ENCODE results near the gene TRAK1. TPM values are rescaled to one million over a fixed set of nuclear protein-coding genes. Genes with fewer than 3 reads are reported as not detected.

Gene TRAK1
- total and polyA plus RNA-seq, 2 of the 4 experiments (the other 2 are of a cell fraction): 25.6 to 28.1 TPM

DNA sequence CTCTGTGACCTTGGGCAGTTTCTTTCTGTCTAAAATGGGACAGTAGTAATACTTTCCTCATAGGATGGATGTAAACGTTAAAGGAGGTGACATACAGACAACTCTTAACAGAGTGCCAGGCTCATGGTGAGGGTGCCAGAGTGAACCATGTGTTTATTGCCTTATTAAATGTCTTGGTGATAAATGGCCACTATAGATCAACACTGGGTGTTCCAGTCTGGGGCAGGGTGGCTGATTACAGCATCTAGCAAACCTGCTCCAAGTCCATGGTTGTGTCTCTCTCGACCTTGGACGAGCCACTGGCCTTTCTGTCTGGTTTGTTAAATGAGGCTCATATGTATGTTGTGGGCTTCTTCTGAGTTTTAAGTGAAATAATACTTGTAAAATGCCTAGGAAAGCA lies 75.1 kb downstream of the TRAK1 start:
- DNase-seq (no peak), ATAC-seq (ENCODE audit: low read depth) (no peak)
- Histone ChIP-seq H3K4me2 (ENCODE audit: low read depth, low read length) (no peak overlapping the region), H4K8ac (ENCODE audit: low read depth in 2 of 2, low read length in 2 of 2) (no peak overlapping the region), H4K20me1 (ENCODE audit: insufficient read depth, low read length) (no peaks in the 10 kb centered on the region; the same call in none of the 2 replicates), H3K79me1 (ENCODE audit: low read depth in 1 of 2, low read length in 2 of 2) (peaks cover 17 to 33% of the 10 kb centered on the region in 2 experiments; a peak in 3 of 4 replicates), H3K9me3 (ENCODE audit: control insufficient read depth, insufficient read depth, low read length) (no peaks in the 10 kb centered on the region), H3K27me3 (ENCODE audit: control insufficient read depth, insufficient read depth, low read length) (no peaks in the 10 kb centered on the region), H3K27ac (ENCODE audit: insufficient read depth, low read length) (no peak overlapping the region), H3K4me1 (ENCODE audit: control insufficient read depth, insufficient read depth, low read length) (no peaks in the 10 kb centered on the region), H3K23ac (ENCODE audit: low read depth, low read length) (no peak overlapping the region), H3K9ac (ENCODE audit: low read depth, low read length) (no peak overlapping the region), H2BK20ac (ENCODE audit: low read depth, low read length) (no peak overlapping the region), H4K91ac (ENCODE audit: insufficient read depth, low read depth, low read length) (no peak overlapping the region), H2BK120ac (ENCODE audit: low read depth, low read length) (no peak overlapping the region), H3K56ac (ENCODE audit: extremely low read depth, insufficient read depth, low read length) (no peak overlapping the region), H3K14ac (replicated peaks; ENCODE audit: low read depth, low read length) (no peak overlapping the region), H3K9me1 (ENCODE audit: insufficient read depth, low read length) (peaks cover 9% of the 10 kb centered on the region; the same call in 1 of the 2 replicates), H3K4ac (ENCODE audit: low read depth, low read length) (no peak overlapping the region), H2AK5ac (ENCODE audit: low read depth, low read length) (no peak overlapping the region), H3K18ac (ENCODE audit: low read depth, low read length) (no peak overlapping the region), H3K36me3 (ENCODE audit: control insufficient read depth, insufficient read depth, low read length) (no peaks in the 10 kb centered on the region), H3K4me3 (ENCODE audit: insufficient read depth, low read depth, low read length) (no peak overlapping the region), H2BK5ac (ENCODE audit: low read depth, low read length, poor library complexity, severe bottlenecking) (no peak overlapping the region), H2AK9ac (replicated peaks; ENCODE audit: low read depth, low read length, poor library complexity) (no peak overlapping the region), H2AFZ (replicated peaks; ENCODE audit: low read length, poor library complexity) (no peak overlapping the region), H2BK15ac (ENCODE audit: low read depth, low read length) (no peak overlapping the region), H4K5ac (ENCODE audit: low read depth, low read length) (no peak overlapping the region)
- POLR2A ChIA-PET (ENCODE audit: unreplicated experiment): no interaction called here
- in situ Hi-C loops (cut with MboI; ENCODE audit: low sequenced_read_pairs) (no loop called here), dilution Hi-C loops (cut with HindIII; ENCODE audit: low sequenced_read_pairs, unreplicated experiment) (no loop called here), intact Hi-C loops (cut with micrococcal nuclease) (no loop called here)
- WGBS, 2 experiments (ENCODE audit: extremely low coverage in 2 of 2, insufficient read length in 1 of 2): no CpG with 5 or more reads among the region's 3 CpGs
- CTCF ChIA-PET: no interaction called here
- no TSS peak for BruUV-seq (replicated peaks)
- TF ChIP-seq RCOR1 (IDR thresholded peaks at IDR 0.05; ENCODE audit: insufficient replicate concordance, low read length) (no peak), NFE2L2 (IDR thresholded peaks at IDR 0.05; ENCODE audit: low read depth, low read length) (no peak)
- TF ChIP-seq, protein P1, sequence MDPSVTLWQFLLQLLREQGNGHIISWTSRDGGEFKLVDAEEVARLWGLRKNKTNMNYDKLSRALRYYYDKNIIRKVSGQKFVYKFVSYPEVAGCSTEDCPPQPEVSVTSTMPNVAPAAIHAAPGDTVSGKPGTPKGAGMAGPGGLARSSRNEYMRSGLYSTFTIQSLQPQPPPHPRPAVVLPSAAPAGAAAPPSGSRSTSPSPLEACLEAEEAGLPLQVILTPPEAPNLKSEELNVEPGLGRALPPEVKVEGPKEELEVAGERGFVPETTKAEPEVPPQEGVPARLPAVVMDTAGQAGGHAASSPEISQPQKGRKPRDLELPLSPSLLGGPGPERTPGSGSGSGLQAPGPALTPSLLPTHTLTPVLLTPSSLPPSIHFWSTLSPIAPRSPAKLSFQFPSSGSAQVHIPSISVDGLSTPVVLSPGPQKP (IDR thresholded peaks at IDR 0.05; ENCODE audit: borderline replicate concordance, low read depth, low read length): no peak
